ENCODE results near the gene RAB43. TPM values are rescaled to one million over a fixed set of nuclear protein-coding genes. Genes with fewer than 3 reads are reported as not detected.

Gene RAB43
- total RNA-seq, 1 experiment from 2014 or later: 13.5 TPM

DNA sequence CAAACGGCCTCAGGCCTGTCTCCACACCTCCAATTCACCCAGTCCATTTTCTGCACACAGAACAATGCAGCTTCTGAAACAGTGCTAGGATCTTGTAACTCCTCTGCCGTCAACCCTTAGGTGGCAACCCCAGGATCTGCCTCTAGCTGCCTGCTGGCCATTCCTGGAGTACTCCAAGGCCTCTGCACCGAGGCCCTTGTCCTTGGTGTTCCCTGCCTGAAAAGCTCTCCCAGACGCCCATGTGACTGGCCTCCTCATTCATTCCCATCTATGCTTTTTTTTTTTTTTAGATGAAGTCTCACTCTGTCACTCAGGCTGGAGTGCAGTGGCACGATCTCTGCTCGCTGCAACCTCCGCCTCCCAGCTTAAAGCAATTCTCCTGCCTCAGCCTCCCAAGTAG, 18.3 kb downstream of the RAB43 start:
- CTCF ChIA-PET: no interaction called here
- no peaks in the 10 kb centered on the region for H3K27me3 ChIP-seq (ENCODE audit: insufficient read depth, low read length)
- no peak overlapping the region for H3K4me2 ChIP-seq (ENCODE audit: low read length)
- no peaks in the 10 kb centered on the region for H4K20me1 ChIP-seq (ENCODE audit: insufficient read depth)
- RAD21 ChIA-PET (ENCODE audit: low non-redundant PET in 1 of 2, low total read pairs in 2 of 2, uncharacterized antibody in 2 of 2, unreplicated experiment in 2 of 2): no interaction called here
- no peak overlapping the region for H3K4me3 ChIP-seq (replicated peaks in 1 of 2; ENCODE audit: low read depth in 1 of 2, low read length in 2 of 2)
- H3K79me2 ChIP-seq (ENCODE audit: insufficient read depth, low read length): no peaks in the 10 kb centered on the region
- TF ChIP-seq POLR2A (IDR thresholded peaks at IDR 0.05; ENCODE audit: borderline replicate concordance, extremely low read depth, insufficient read depth, insufficient read length) (no peak), EZH2 (IDR thresholded peaks at IDR 0.05) (no peak), RAD21 (IDR thresholded peaks at IDR 0.05; ENCODE audit: low read depth) (no peak)
- TF ChIP-seq, protein P1, sequence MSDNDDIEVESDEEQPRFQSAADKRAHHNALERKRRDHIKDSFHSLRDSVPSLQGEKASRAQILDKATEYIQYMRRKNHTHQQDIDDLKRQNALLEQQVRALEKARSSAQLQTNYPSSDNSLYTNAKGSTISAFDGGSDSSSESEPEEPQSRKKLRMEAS (IDR thresholded peaks at IDR 0.05): no peak
- TF ChIP-seq, protein P2, sequence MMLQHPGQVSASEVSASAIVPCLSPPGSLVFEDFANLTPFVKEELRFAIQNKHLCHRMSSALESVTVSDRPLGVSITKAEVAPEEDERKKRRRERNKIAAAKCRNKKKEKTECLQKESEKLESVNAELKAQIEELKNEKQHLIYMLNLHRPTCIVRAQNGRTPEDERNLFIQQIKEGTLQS (IDR thresholded peaks at IDR 0.05): no peak
- DNase-seq (ENCODE audit: low read depth, low spot score) (no peak), ATAC-seq (no peak)
- H3K9me3 ChIP-seq (ENCODE audit: control insufficient read depth in 1 of 2, insufficient read depth in 1 of 2, low read depth in 1 of 2, low read length in 2 of 2): no peaks in the 10 kb centered on the region
- no peak overlapping the region for H2AFZ ChIP-seq (ENCODE audit: low read depth, low read length, poor library complexity, severe bottlenecking)
- H3K27ac ChIP-seq (ENCODE audit: low read depth, low read length): no peak overlapping the region
- H3K4me1 ChIP-seq (ENCODE audit: control insufficient read depth in 1 of 2, insufficient read depth in 2 of 2, low read length in 2 of 2): no peaks in the 10 kb centered on the region
- H3K36me3 ChIP-seq (ENCODE audit: control insufficient read depth in 1 of 2, insufficient read depth in 2 of 2, low read length in 2 of 2): no peaks in the 10 kb centered on the region
- intact Hi-C loops (cut with micrococcal nuclease): no loop called here
- POLR2A ChIA-PET: no interaction called here
- H3K9me2 ChIP-seq (ENCODE audit: insufficient read depth): no peaks in the 10 kb centered on the region
- BruUV-seq (replicated peaks): no TSS peak
- no peak overlapping the region for H3K9ac ChIP-seq (ENCODE audit: low read length)

DNA sequence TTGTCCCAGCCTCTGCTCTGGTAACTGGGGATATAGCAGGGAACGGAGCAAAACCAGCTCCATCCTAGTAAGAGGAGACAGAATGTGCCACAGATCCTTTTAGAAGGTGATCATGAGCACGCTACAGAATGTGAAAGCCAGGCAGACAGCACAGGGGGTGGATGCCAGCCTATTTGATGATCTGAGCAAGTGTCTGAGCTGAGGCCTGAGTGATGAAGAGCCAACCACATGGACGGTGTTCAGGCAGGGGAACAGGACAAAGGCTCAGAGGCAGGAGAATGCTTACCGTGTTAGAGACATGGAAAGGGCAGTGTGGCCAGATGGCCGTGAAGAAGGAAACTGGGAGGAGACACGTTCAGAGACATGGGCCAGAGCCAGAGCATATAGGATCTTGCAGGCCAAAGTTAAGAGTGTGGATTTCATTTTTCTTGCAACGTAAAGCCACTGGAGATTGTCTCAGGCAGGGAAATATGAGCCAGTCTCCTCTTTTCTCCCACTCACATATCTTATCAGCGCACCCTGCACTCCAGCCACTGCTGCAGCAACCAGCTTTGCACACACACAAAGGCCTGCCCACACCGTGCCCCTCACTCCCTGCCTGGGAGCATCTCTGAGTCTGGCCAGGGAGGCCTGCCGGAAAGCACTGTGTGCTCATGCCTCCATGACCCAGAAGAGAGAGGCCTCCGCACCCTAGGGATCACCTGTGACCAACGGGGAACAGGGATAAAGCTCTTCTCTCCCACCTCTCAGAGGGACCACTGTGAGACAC, 20.1 kb downstream of the RAB43 start:
- ChIA-PET CTCF (interaction anchor here (0.9 kb wide), 1 partner anchor 144 kb away, joined by 3 read pairs; no protein-coding TSS in a partner anchor), POLR2A (interaction anchor here (0.6 kb wide), 1 partner anchor 48 kb away, joined by 3 read pairs; no protein-coding TSS in a partner anchor), RAD21 (ENCODE audit: low non-redundant PET in 1 of 2, low total read pairs in 2 of 2, uncharacterized antibody in 2 of 2, unreplicated experiment in 2 of 2) (no interaction called here)
- TF ChIP-seq SIN3A (IDR thresholded peaks at IDR 0.05; ENCODE audit: low read depth) (no peak), ELF1 (IDR thresholded peaks at IDR 0.05; ENCODE audit: borderline replicate concordance, low read depth) (no peak), EZH2phosphoT487 (IDR thresholded peaks at IDR 0.05; ENCODE audit: borderline replicate concordance) (no peak), YY1 (IDR thresholded peaks at IDR 0.05; ENCODE audit: extremely low read depth, insufficient replicate concordance, low read depth, low read length) (no peak), SP1 (IDR thresholded peaks at IDR 0.05; ENCODE audit: low read depth) (no peak), TCF7L2 (IDR thresholded peaks at IDR 0.05; ENCODE audit: borderline replicate concordance, extremely low read depth, insufficient read depth, insufficient read length) (no peak), CEBPB (IDR thresholded peaks at IDR 0.05; ENCODE audit: low read depth) (no peak), JUND (IDR thresholded peaks at IDR 0.05) (no peak)
- TF ChIP-seq, protein P2 (IDR thresholded peaks at IDR 0.05): no peak
- TF ChIP-seq, protein P3, sequence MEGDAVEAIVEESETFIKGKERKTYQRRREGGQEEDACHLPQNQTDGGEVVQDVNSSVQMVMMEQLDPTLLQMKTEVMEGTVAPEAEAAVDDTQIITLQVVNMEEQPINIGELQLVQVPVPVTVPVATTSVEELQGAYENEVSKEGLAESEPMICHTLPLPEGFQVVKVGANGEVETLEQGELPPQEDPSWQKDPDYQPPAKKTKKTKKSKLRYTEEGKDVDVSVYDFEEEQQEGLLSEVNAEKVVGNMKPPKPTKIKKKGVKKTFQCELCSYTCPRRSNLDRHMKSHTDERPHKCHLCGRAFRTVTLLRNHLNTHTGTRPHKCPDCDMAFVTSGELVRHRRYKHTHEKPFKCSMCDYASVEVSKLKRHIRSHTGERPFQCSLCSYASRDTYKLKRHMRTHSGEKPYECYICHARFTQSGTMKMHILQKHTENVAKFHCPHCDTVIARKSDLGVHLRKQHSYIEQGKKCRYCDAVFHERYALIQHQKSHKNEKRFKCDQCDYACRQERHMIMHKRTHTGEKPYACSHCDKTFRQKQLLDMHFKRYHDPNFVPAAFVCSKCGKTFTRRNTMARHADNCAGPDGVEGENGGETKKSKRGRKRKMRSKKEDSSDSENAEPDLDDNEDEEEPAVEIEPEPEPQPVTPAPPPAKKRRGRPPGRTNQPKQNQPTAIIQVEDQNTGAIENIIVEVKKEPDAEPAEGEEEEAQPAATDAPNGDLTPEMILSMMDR (IDR thresholded peaks at IDR 0.05 in 2 of 3, conservative IDR thresholded peaks at IDR 0.05 in 1 of 3; ENCODE audit: borderline replicate concordance in 1 of 3, insufficient read depth in 1 of 3, low read depth in 2 of 3, low read length in 2 of 3): no peak
- no peak overlapping the region for H3K9ac ChIP-seq (ENCODE audit: low read length)
- no peaks in the 10 kb centered on the region for H3K4me1 ChIP-seq (ENCODE audit: control insufficient read depth in 1 of 2, insufficient read depth in 2 of 2, low read length in 2 of 2)
- no peaks in the 10 kb centered on the region for H4K20me1 ChIP-seq (ENCODE audit: insufficient read depth)
- no peak overlapping the region for H3K4me2 ChIP-seq (ENCODE audit: low read length)
- intact Hi-C loops (cut with micrococcal nuclease): no loop called here
- no peak overlapping the region for H3K4me3 ChIP-seq (replicated peaks in 1 of 2; ENCODE audit: low read depth in 1 of 2, low read length in 2 of 2)
- no peak overlapping the region for H3K27ac ChIP-seq (ENCODE audit: low read depth, low read length)
- no peaks in the 10 kb centered on the region for H3K36me3 ChIP-seq (ENCODE audit: control insufficient read depth in 1 of 2, insufficient read depth in 2 of 2, low read length in 2 of 2)
- no peaks in the 10 kb centered on the region for H3K27me3 ChIP-seq (ENCODE audit: insufficient read depth, low read length)
- no peaks in the 10 kb centered on the region for H3K9me2 ChIP-seq (ENCODE audit: insufficient read depth)
- H3K9me3 ChIP-seq (ENCODE audit: control insufficient read depth in 1 of 2, insufficient read depth in 1 of 2, low read depth in 1 of 2, low read length in 2 of 2): no peaks in the 10 kb centered on the region
- DNase-seq (ENCODE audit: low read depth, low spot score) (no peak), ATAC-seq (no peak)
- H2AFZ ChIP-seq (ENCODE audit: low read depth, low read length, poor library complexity, severe bottlenecking): no peak overlapping the region
- no TSS peak for BruUV-seq (replicated peaks)
- H3K79me2 ChIP-seq (ENCODE audit: insufficient read depth, low read length): no peaks in the 10 kb centered on the region
